ENCODE data around the gene KDM2A. TPM values are rescaled to one million over a fixed set of nuclear protein-coding genes. Genes with fewer than 3 reads are reported as not detected.

KDM2A gene
- total RNA-seq, 6 experiments from 2014 or later, result 23.8 to 37.1 (median 33.4) TPM

DNA sequence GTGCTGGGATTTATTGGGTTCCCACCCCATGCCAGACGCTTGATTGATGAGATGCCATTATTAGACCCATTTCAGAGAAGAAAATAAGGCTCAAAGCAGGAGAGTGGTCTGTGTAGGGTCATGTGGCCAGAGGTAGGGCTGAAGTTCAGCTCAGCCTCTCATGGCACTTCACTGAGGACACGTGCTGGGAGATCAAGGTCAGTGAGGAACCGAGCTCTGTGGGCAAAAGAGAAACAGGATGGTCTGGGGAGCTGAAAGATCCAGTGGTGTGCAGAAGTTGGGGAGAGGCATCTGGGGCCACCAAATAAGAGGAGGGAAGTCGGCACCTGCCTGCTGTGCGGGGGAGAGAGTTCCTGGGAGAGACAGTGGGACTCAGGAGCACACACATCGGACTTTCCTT, 42.9 kb upstream of the KDM2A start:
- no peak overlapping the region for H3K4me3 ChIP-seq
- intact Hi-C loops (cut with DNase I), result no loop called here
- no peaks in the 10 kb centered on the region for H3K36me3 ChIP-seq
- no peak overlapping the region for H3K27ac ChIP-seq
- 39% methylated on average over 3 of the region's 6 CpGs for WGBS (ENCODE audit: insufficient coverage, low coverage, low lambda C conversion rate, missing lambda C conversion rate)
- H3K4me1 ChIP-seq, result peaks cover 0 to 10% (median 2%) of the 10 kb centered on the region in 4 donors
- no peaks in the 10 kb centered on the region for H3K27me3 ChIP-seq
- H3K9me3 ChIP-seq, result no peaks in the 10 kb centered on the region
- no peak for DNase-seq
- ATAC-seq, result peak in 3 of 4 donors; percentile 20 to 55 (median 42)
- TF ChIP-seq, protein P1, sequence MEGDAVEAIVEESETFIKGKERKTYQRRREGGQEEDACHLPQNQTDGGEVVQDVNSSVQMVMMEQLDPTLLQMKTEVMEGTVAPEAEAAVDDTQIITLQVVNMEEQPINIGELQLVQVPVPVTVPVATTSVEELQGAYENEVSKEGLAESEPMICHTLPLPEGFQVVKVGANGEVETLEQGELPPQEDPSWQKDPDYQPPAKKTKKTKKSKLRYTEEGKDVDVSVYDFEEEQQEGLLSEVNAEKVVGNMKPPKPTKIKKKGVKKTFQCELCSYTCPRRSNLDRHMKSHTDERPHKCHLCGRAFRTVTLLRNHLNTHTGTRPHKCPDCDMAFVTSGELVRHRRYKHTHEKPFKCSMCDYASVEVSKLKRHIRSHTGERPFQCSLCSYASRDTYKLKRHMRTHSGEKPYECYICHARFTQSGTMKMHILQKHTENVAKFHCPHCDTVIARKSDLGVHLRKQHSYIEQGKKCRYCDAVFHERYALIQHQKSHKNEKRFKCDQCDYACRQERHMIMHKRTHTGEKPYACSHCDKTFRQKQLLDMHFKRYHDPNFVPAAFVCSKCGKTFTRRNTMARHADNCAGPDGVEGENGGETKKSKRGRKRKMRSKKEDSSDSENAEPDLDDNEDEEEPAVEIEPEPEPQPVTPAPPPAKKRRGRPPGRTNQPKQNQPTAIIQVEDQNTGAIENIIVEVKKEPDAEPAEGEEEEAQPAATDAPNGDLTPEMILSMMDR (IDR thresholded peaks at IDR 0.05), result no peak
- TF ChIP-seq POLR2A (IDR thresholded peaks at IDR 0.05), result no peak

DNA sequence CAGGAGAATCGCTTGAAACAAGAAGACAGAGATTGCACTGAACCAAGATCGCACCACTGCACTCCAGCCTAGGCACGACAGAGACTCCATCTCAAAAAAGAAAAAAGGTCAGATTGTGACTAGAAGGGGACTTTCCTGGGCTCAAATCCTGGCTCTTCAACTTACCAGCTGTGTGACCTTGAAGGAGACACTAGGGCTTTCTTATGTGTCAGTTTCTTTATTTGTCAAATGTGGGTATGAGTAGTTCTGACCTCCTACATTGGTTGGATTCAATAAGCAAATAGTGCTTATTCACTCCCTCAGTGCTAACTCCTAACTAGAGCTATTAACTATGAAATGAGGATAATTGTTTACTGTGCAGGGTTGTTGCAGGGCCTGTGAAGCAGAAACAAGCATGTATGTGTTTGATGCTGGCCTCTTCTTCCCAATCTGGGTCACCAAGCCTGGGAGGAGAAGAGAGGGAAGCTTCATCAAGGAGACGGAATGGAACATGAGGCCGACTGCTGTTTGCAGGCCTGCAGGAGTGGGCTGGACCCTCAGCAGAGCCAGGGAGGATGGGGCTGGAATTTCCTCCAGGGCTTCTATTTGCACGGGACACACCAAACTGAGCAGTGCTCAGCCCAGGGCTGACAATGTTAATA, 39.9 kb upstream of the KDM2A start:
- intact Hi-C loops (cut with DNase I), result no loop called here
- no peak for DNase-seq
- H3K4me3 ChIP-seq, result no peak overlapping the region
- H3K27ac ChIP-seq, result no peak overlapping the region
- ATAC-seq, result no peak
- no peak for TF ChIP-seq POLR2A (IDR thresholded peaks at IDR 0.05)
- TF ChIP-seq, protein P1 (IDR thresholded peaks at IDR 0.05), result no peak
- peaks cover 0 to 14% (median 0%) of the 10 kb centered on the region in 4 donors for H3K4me1 ChIP-seq
- no peaks in the 10 kb centered on the region for H3K9me3 ChIP-seq
- no peaks in the 10 kb centered on the region for H3K36me3 ChIP-seq
- no peaks in the 10 kb centered on the region for H3K27me3 ChIP-seq
- 89% methylated on average over 5 of the region's 6 CpGs for WGBS (ENCODE audit: insufficient coverage, low coverage, low lambda C conversion rate, missing lambda C conversion rate)

DNA sequence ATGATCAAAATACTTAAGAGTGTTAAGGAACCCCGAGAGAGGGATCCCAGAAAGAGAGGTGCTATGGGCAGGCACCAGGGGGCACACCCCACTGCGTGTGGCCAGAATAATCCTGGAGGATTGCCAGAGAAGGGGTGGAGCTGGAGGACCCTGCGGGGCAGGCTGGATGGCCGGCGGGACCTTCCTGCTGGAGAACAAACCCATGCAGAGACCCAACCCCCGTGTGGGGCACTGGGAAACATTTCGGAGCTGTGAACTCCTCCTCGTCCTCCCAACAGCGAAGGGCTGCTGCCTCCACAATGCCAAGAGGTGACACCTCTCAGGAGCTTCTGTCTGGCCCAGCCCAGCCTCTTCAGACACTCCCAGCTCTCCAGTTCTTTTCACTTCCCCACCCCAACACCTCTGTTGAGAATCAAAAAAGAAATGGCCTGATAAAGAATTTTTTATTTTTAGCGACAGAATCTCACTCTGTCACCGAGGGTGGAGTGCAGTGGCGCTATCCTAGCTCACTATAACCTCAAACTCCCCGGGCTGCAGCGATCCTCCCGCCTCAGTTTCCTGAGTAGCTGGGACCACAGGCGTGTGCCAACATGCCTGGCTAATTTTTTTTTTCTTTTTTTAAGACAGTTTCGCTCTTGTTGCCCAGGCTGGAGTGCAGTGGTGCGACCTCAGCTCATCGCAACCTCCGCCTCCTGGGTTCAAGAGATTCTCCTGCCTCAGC, 36.8 kb upstream of the KDM2A start:
- no peaks in the 10 kb centered on the region for H3K27me3 ChIP-seq
- H3K9me3 ChIP-seq, result no peaks in the 10 kb centered on the region
- no peak for TF ChIP-seq POLR2A (IDR thresholded peaks at IDR 0.05)
- TF ChIP-seq, protein P1 (IDR thresholded peaks at IDR 0.05), result no peak
- intact Hi-C loops (cut with DNase I), result no loop called here
- H3K4me1 ChIP-seq, result peaks cover 0 to 8% (median 0%) of the 10 kb centered on the region in 4 donors
- DNase-seq (no peak), ATAC-seq (peak in 1 of 4 donors; percentile 5)
- H3K27ac ChIP-seq, result no peak overlapping the region
- WGBS (ENCODE audit: insufficient coverage, low coverage, low lambda C conversion rate, missing lambda C conversion rate), result 53% methylated on average over 14 of the region's 20 CpGs
- H3K4me3 ChIP-seq, result no peak overlapping the region
- no peaks in the 10 kb centered on the region for H3K36me3 ChIP-seq

DNA sequence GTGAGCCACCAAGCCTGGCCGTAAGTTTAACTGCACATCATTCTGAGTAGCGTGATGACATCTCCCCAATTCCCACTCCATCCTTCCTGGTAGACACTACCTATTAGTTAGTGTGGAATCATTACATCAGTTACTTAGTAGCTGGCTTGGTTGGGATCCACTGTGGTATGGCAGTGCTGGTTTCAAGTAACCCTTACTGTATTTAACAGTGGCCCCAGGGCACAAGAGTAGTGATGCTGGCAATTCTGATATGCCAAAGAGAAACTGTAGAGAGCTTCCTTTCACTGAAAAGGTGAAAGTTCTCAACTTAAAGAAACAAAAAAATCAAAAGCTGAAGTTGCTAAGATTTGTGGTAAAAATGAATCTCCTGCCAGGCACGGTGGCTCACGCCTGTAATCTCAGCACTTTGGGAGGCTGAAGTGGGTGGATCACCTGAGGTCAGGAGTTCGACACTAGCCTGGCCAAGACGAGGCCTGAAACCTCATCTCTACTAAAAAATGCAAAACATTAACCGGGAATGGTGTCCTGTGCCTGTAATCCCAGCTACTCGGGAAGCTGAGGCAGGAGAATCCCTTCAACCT, 35.2 kb upstream of the KDM2A start:
- no peaks in the 10 kb centered on the region for H3K36me3 ChIP-seq
- H3K27me3 ChIP-seq, result no peaks in the 10 kb centered on the region
- H3K27ac ChIP-seq, result no peak overlapping the region
- no peak overlapping the region for H3K4me3 ChIP-seq
- TF ChIP-seq, protein P1 (IDR thresholded peaks at IDR 0.05), result no peak
- no peak for TF ChIP-seq POLR2A (IDR thresholded peaks at IDR 0.05)
- H3K4me1 ChIP-seq, result peaks cover 0 to 8% (median 0%) of the 10 kb centered on the region in 4 donors
- intact Hi-C loops (cut with DNase I), result no loop called here
- no peaks in the 10 kb centered on the region for H3K9me3 ChIP-seq
- 84% methylated on average over 5 of the region's 8 CpGs for WGBS (ENCODE audit: insufficient coverage, low coverage, low lambda C conversion rate, missing lambda C conversion rate)
- DNase-seq, result no peak
- ATAC-seq, result no peak
